Measurements from ENCODE around the gene COL1A2. TPM values are rescaled to one million over a fixed set of nuclear protein-coding genes. Genes with fewer than 3 reads are reported as not detected.

The COL1A2 gene
- total and polyA plus RNA-seq, 2 of the 4 experiments (the other 2 are of a cell fraction) = 1,211 to 4,454 TPM

DNA sequence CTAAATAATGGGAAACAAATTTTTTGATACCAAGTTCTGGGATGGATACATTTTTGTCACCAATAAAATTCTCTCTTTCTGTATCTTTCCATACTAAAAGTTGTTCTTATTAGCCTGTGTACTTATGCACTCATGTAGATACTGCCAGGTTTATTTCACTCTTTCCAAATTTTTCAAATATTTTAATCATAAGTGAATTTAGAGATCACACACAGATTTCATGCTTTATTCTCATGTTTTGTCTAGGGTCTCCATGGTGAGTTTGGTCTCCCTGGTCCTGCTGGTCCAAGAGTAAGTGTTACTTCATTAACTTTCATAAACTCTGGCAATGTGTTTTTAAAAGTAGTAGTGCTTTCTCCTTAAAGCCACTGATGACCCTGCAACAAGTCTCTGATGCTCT, 20.3 kb downstream of the COL1A2 start:
- Histone ChIP-seq H3K56ac (ENCODE audit: extremely low read depth, insufficient read depth, low read length) (peak overlapping the region; percentile 47; the same call in 1 of the 2 replicates), H2BK20ac (ENCODE audit: low read depth, low read length) (peak overlapping the region; percentile 30; the same call in 1 of the 2 replicates), H2AK5ac (ENCODE audit: low read depth, low read length) (no peak overlapping the region; the same call in 1 of the 2 replicates), H2BK15ac (ENCODE audit: low read depth, low read length) (peak overlapping the region; percentile 53; the same call in 2 of the 3 replicates), H2AFZ (replicated peaks; ENCODE audit: low read length, poor library complexity) (no peak overlapping the region), H3K36me3 (ENCODE audit: control insufficient read depth, insufficient read depth, low read length) (peaks cover 86% of the 10 kb centered on the region), H3K79me1 (ENCODE audit: low read depth in 1 of 2, low read length in 2 of 2) (peaks cover 21 to 44% of the 10 kb centered on the region in 2 experiments), H3K9ac (ENCODE audit: low read depth, low read length) (peak overlapping the region; percentile 61; the same call in 1 of the 2 replicates), H4K8ac (ENCODE audit: low read depth in 2 of 2, low read length in 2 of 2) (peak overlapping the region in 1 of 2 experiments; percentile 70; a peak in 2 of 4 replicates), H3K27me3 (ENCODE audit: control insufficient read depth, insufficient read depth, low read length) (no peaks in the 10 kb centered on the region), H2BK5ac (ENCODE audit: low read depth, low read length, poor library complexity, severe bottlenecking) (peak overlapping the region; percentile 99), H3K4me3 (ENCODE audit: insufficient read depth, low read depth, low read length) (no peak overlapping the region), H3K27ac (ENCODE audit: insufficient read depth, low read length) (peak overlapping the region; percentile 66), H3K9me3 (ENCODE audit: control insufficient read depth, insufficient read depth, low read length) (no peaks in the 10 kb centered on the region), H3K18ac (ENCODE audit: low read depth, low read length) (peak overlapping the region; percentile 97), H3K9me1 (ENCODE audit: insufficient read depth, low read length) (peaks cover 9% of the 10 kb centered on the region), H4K5ac (ENCODE audit: low read depth, low read length) (peak overlapping the region; percentile 77; the same call in 1 of the 2 replicates), H4K91ac (ENCODE audit: insufficient read depth, low read depth, low read length) (no peak overlapping the region), H3K4me2 (ENCODE audit: low read depth, low read length) (peak overlapping the region; percentile 35; the same call in 1 of the 2 replicates), H3K23ac (ENCODE audit: low read depth, low read length) (peak overlapping the region; percentile 35), H3K4ac (ENCODE audit: low read depth, low read length) (peak overlapping the region; percentile 24; the same call in 1 of the 2 replicates), H4K20me1 (ENCODE audit: insufficient read depth, low read length) (peaks cover 25% of the 10 kb centered on the region; the same call in 1 of the 2 replicates), H2AK9ac (replicated peaks; ENCODE audit: low read depth, low read length, poor library complexity) (no peak overlapping the region), H3K14ac (replicated peaks; ENCODE audit: low read depth, low read length) (no peak overlapping the region; the same call in 1 of the 2 replicates), H2BK120ac (ENCODE audit: low read depth, low read length) (peak overlapping the region; percentile 15; the same call in 1 of the 2 replicates), H3K4me1 (ENCODE audit: control insufficient read depth, insufficient read depth, low read length) (peaks cover 30% of the 10 kb centered on the region)
- in situ Hi-C loops (cut with MboI; ENCODE audit: low sequenced_read_pairs) (no loop called here), dilution Hi-C loops (cut with HindIII; ENCODE audit: low sequenced_read_pairs, unreplicated experiment) (no loop called here), intact Hi-C loops (cut with micrococcal nuclease) (no loop called here)
- CTCF ChIA-PET = interaction anchor here (2.3 kb wide), 1 partner anchor 126 kb away, joined by 5 read pairs; no protein-coding TSS in a partner anchor
- TF ChIP-seq RAD21 (IDR thresholded peaks at IDR 0.05; ENCODE audit: low read length) (no peak), MAZ (IDR thresholded peaks at IDR 0.05; ENCODE audit: borderline replicate concordance, low read depth, low read length) (no peak), CEBPB (IDR thresholded peaks at IDR 0.05; ENCODE audit: low read depth, low read length) (no peak), POLR2A (IDR thresholded peaks at IDR 0.05; ENCODE audit: low read depth, low read length) (no peak), MAFK (IDR thresholded peaks at IDR 0.05; ENCODE audit: low read depth, low read length) (no peak), RCOR1 (IDR thresholded peaks at IDR 0.05; ENCODE audit: insufficient replicate concordance, low read length) (no peak), MXI1 (IDR thresholded peaks at IDR 0.05; ENCODE audit: borderline replicate concordance, low read depth, low read length) (no peak), BHLHE40 (IDR thresholded peaks at IDR 0.05; ENCODE audit: low read depth, low read length) (no peak)
- TF ChIP-seq, protein P1, sequence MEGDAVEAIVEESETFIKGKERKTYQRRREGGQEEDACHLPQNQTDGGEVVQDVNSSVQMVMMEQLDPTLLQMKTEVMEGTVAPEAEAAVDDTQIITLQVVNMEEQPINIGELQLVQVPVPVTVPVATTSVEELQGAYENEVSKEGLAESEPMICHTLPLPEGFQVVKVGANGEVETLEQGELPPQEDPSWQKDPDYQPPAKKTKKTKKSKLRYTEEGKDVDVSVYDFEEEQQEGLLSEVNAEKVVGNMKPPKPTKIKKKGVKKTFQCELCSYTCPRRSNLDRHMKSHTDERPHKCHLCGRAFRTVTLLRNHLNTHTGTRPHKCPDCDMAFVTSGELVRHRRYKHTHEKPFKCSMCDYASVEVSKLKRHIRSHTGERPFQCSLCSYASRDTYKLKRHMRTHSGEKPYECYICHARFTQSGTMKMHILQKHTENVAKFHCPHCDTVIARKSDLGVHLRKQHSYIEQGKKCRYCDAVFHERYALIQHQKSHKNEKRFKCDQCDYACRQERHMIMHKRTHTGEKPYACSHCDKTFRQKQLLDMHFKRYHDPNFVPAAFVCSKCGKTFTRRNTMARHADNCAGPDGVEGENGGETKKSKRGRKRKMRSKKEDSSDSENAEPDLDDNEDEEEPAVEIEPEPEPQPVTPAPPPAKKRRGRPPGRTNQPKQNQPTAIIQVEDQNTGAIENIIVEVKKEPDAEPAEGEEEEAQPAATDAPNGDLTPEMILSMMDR (conservative IDR thresholded peaks at IDR 0.05; ENCODE audit: low read depth, low read length) = no peak
- BruUV-seq (replicated peaks) = no TSS peak
- DNase-seq = no peak
- ATAC-seq (ENCODE audit: low read depth) = no peak
- POLR2A ChIA-PET (ENCODE audit: unreplicated experiment) = interaction anchor here (1.3 kb wide), 2 partner anchors 11 to 20 kb away, joined by 3 to 5 read pairs; partner anchors contain the start of gene COL1A2
